HG03175 (cell line): ENCODE results near the gene JARID2.

Experiments
- ATAC-seq: cut with Tn5 transposase; IDR thresholded peaks from one replicate; pipeline ENCODE4 v1.9.1; 2021; ENCODE audit warnings: mild to moderate bottlenecking, moderate library complexity; ENCODE audit not compliant: unreplicated experiment

Gene JARID2

GRCh38 chr6:15513131-15513771 is 267.4 kb downstream of the JARID2 start:
- ATAC-seq, result no peak

- ATAC-seq, result no peak
Measured at GRCh38 chr6:15513801-15514711, 268.2 kb downstream of the JARID2 start.

- no peak for ATAC-seq
Measured at GRCh38 chr6:15515226-15515625, 269.4 kb downstream of the JARID2 start.

- ATAC-seq, result no peak
Measured at GRCh38 chr6:15515660-15516375, 269.9 kb downstream of the JARID2 start.

GRCh38 chr6:15516378-15516777 is 270.5 kb downstream of the JARID2 start:
- no peak for ATAC-seq

GRCh38 chr6:15516923-15517560 is 271.2 kb downstream of the JARID2 start:
- ATAC-seq, result no peak

GRCh38 chr6:15517600-15517999 is 271.7 kb downstream of the JARID2 start:
- ATAC-seq, result no peak

GRCh38 chr6:15518057-15518456 is 272.2 kb downstream of the JARID2 start:
- ATAC-seq, result no peak

GRCh38 chr6:15518878-15519277 is 273.0 kb downstream of the JARID2 start:
- no peak for ATAC-seq

GRCh38 chr6:15519681-15520080 is 273.8 kb downstream of the JARID2 start:
- ATAC-seq, result no peak

GRCh38 chr6:15520626-15521203 is 274.8 kb downstream of the JARID2 start:
- ATAC-seq, result no peak

GRCh38 chr6:15521582-15521981 is 275.7 kb downstream of the JARID2 start:
- no peak for ATAC-seq

- no peak for ATAC-seq
Measured at GRCh38 chr6:15522026-15522425, 276.2 kb downstream of the JARID2 start.

GRCh38 chr6:15522427-15522826 is 276.6 kb downstream of the JARID2 start:
- ATAC-seq, result no peak

GRCh38 chr6:15522856-15523529 is 277.1 kb downstream of the JARID2 start:
- no peak for ATAC-seq

GRCh38 chr6:15523679-15524630 is 278.1 kb downstream of the JARID2 start:
- no peak for ATAC-seq

GRCh38 chr6:15524861-15525401 is 279.1 kb downstream of the JARID2 start:
- ATAC-seq, result no peak

GRCh38 chr6:15526212-15526701 is 280.4 kb downstream of the JARID2 start:
- ATAC-seq, result peak; percentile 80
